Measurements from ENCODE around the gene PDE2A. TPM values are rescaled to one million over a fixed set of nuclear protein-coding genes. Genes with fewer than 3 reads are reported as not detected.

Gene PDE2A
- total and polyA plus RNA-seq, 2 donors (not counting 1 experiment from before 2014, with no cell fraction given) = 0.88 to 2.9 TPM

GRCh38 chr11:72546866-72547265 is 127.4 kb downstream of the PDE2A start:
- H3K36me3 ChIP-seq (replicated peaks in 1 of 2; ENCODE audit: control extremely low read depth in 1 of 2, control insufficient read depth in 1 of 2, extremely low read depth in 1 of 2, insufficient read depth in 2 of 2, low read length in 1 of 2) = no peaks in the 10 kb centered on the region
- H3K4me1 ChIP-seq (ENCODE audit: control insufficient read depth in 2 of 2, insufficient read depth in 2 of 2, low read length in 2 of 2) = no peaks in the 10 kb centered on the region
- ATAC-seq (ENCODE audit: low read depth) = no peak
- Mint-ChIP-seq H3K27ac (no peak overlapping the region), H3K9me3 (ENCODE audit: insufficient read depth) (no peaks in the 10 kb centered on the region), H3K4me1 (no peaks in the 10 kb centered on the region), H3K4me3 (no peak overlapping the region), H3K27me3 (peaks cover 37% of the 10 kb centered on the region)
- ChIA-PET POLR2A (interaction anchor here (0.6 kb wide), 1 partner anchor 31 kb away, joined by 6 read pairs; no protein-coding TSS in a partner anchor), CTCF (no interaction called here)
- no peak overlapping the region for H3K4me3 ChIP-seq (ENCODE audit: control extremely low read depth in 1 of 5, extremely low read depth in 1 of 5, insufficient read depth in 1 of 5, low read depth in 2 of 5, low read length in 4 of 5)
- no peak overlapping the region for H3K27ac ChIP-seq (ENCODE audit: low read length in 2 of 2)
- no peaks in the 10 kb centered on the region for H3K79me2 ChIP-seq (ENCODE audit: control insufficient read depth, insufficient read depth, low read length)
- H3K4me2 ChIP-seq (replicated peaks; ENCODE audit: low read depth, low read length, poor library complexity, severe bottlenecking) = no peak overlapping the region
- TF ChIP-seq EZH2 (IDR thresholded peaks at IDR 0.05; ENCODE audit: borderline replicate concordance, insufficient read depth, low read depth, low read length, poor library complexity, severe bottlenecking) (no peak), CTCF (IDR thresholded peaks at IDR 0.05) (no peak)
- no peak overlapping the region for H2AFZ ChIP-seq (ENCODE audit: insufficient read depth, low read depth, low read length, poor library complexity, severe bottlenecking)
- peaks cover 0 to 9% (median 3%) of the 10 kb centered on the region in 4 experiments for H3K27me3 ChIP-seq (replicated peaks in 1 of 4; ENCODE audit: control extremely low read depth in 1 of 4, control insufficient read depth in 3 of 4, insufficient read depth in 4 of 4, low read length in 3 of 4)
- no peak overlapping the region for H3K9ac ChIP-seq (ENCODE audit: low read length)
- H4K20me1 ChIP-seq (ENCODE audit: control insufficient read depth, insufficient read depth, low read length, poor library complexity, severe bottlenecking) = no peaks in the 10 kb centered on the region
- no peak for DNase-seq
- intact Hi-C loops (cut with micrococcal nuclease) = no loop called here
- H3K9me3 ChIP-seq (ENCODE audit: control extremely low read depth in 1 of 3, control insufficient read depth in 2 of 3, insufficient read depth in 1 of 3, low read length in 2 of 3) = no peaks in the 10 kb centered on the region
- 80% methylated on average over 7 of the region's 9 CpGs for WGBS (ENCODE audit: insufficient coverage)

- Mint-ChIP-seq H3K27me3 (peaks cover 33% of the 10 kb centered on the region), H3K27ac (no peak overlapping the region), H3K4me3 (no peak overlapping the region), H3K9me3 (ENCODE audit: insufficient read depth) (no peaks in the 10 kb centered on the region), H3K4me1 (no peaks in the 10 kb centered on the region)
- no peak overlapping the region for H2AFZ ChIP-seq (ENCODE audit: insufficient read depth, low read depth, low read length, poor library complexity, severe bottlenecking)
- H3K27me3 ChIP-seq (replicated peaks in 1 of 4; ENCODE audit: control extremely low read depth in 1 of 4, control insufficient read depth in 3 of 4, insufficient read depth in 4 of 4, low read length in 3 of 4) = peaks cover 0 to 20% (median 10%) of the 10 kb centered on the region in 4 experiments
- WGBS (ENCODE audit: insufficient coverage) = 100% methylated on average over 1 of the region's 4 CpGs
- H3K4me2 ChIP-seq (replicated peaks; ENCODE audit: low read depth, low read length, poor library complexity, severe bottlenecking) = no peak overlapping the region
- POLR2A ChIA-PET = no interaction called here
- CTCF ChIA-PET = interaction anchor here (1.3 kb wide), 1 partner anchor 42 kb away, joined by 3 read pairs; no protein-coding TSS in a partner anchor
- DNase-seq = no peak
- no peak overlapping the region for H3K4me3 ChIP-seq (ENCODE audit: control extremely low read depth in 1 of 5, extremely low read depth in 1 of 5, insufficient read depth in 1 of 5, low read depth in 2 of 5, low read length in 4 of 5)
- H3K4me1 ChIP-seq (ENCODE audit: control insufficient read depth in 2 of 2, insufficient read depth in 2 of 2, low read length in 2 of 2) = no peaks in the 10 kb centered on the region
- no peaks in the 10 kb centered on the region for H3K36me3 ChIP-seq (replicated peaks in 1 of 2; ENCODE audit: control extremely low read depth in 1 of 2, control insufficient read depth in 1 of 2, extremely low read depth in 1 of 2, insufficient read depth in 2 of 2, low read length in 1 of 2)
- H3K9ac ChIP-seq (ENCODE audit: low read length) = no peak overlapping the region
- no peaks in the 10 kb centered on the region for H4K20me1 ChIP-seq (ENCODE audit: control insufficient read depth, insufficient read depth, low read length, poor library complexity, severe bottlenecking)
- H3K79me2 ChIP-seq (ENCODE audit: control insufficient read depth, insufficient read depth, low read length) = no peaks in the 10 kb centered on the region
- ATAC-seq (ENCODE audit: low read depth) = no peak
- intact Hi-C loops (cut with micrococcal nuclease) = no loop called here
- no peak overlapping the region for H3K27ac ChIP-seq (ENCODE audit: low read length in 2 of 2)
- H3K9me3 ChIP-seq (ENCODE audit: control extremely low read depth in 1 of 3, control insufficient read depth in 2 of 3, insufficient read depth in 1 of 3, low read length in 2 of 3) = peaks cover 0 to 10% (median 3%) of the 10 kb centered on the region in 3 donors
- no peak for TF ChIP-seq CTCF (IDR thresholded peaks at IDR 0.05)
- TF ChIP-seq EZH2 (IDR thresholded peaks at IDR 0.05; ENCODE audit: borderline replicate concordance, insufficient read depth, low read depth, low read length, poor library complexity, severe bottlenecking) = no peak
Observed at GRCh38 chr11:72544589-72544988, 129.6 kb downstream of the PDE2A start.

Data from B cell (primary cell).